IgD-negative memory B cell (primary cell): ENCODE data around the gene KDM4C. TPM values are rescaled to one million over a fixed set of nuclear protein-coding genes. Genes with fewer than 3 reads are reported as not detected.

Experiments used
- H3K27ac Mint-ChIP-seq, 3 donors: one replicate each; pipeline ENCODE4 v1.8.0; 2020 to 2022; ENCODE audit warnings: mild to moderate bottlenecking in 3 of 3, mixed read lengths in 3 of 3, moderate library complexity in 1 of 3
- H3K27me3 Mint-ChIP-seq: one replicate; pipeline ENCODE4 v1.8.0; 2021; ENCODE audit warnings: mixed read lengths
- H3K36me3 Mint-ChIP-seq: one replicate; pipeline ENCODE4 v1.8.0; 2020; ENCODE audit warnings: mild to moderate bottlenecking, mixed read lengths
- H3K4me1 Mint-ChIP-seq, 3 donors: one replicate each; pipeline ENCODE4 v1.8.0; 2020 to 2022; ENCODE audit warnings: mixed read lengths in 3 of 3, mild to moderate bottlenecking in 1 of 3
- H3K4me3 Mint-ChIP-seq, 4 donors: one replicate each; pipeline ENCODE4 v1.8.0; 2020 to 2022; ENCODE audit warnings: mild to moderate bottlenecking in 4 of 4, mixed read lengths in 4 of 4, moderate library complexity in 3 of 4
- H3K9me3 Mint-ChIP-seq, 3 donors: one replicate each; pipeline ENCODE4 v1.8.0; 2020 to 2021; ENCODE audit warnings: mixed read lengths in 3 of 3, mild to moderate bottlenecking in 1 of 3
- polyA plus RNA-seq: library from polyadenylated mRNA; unstranded; fragments of 300-500 nt; fragmentation: Illumina TruSeq; gene quantifications from one replicate; pipeline ENCODE4 v1.2.3, GENCODE V29; 2021

The KDM4C gene
- polyA plus RNA-seq, 1 donor from 2014 or later: 31.6 TPM

GRCh38 chr9:7201196-7201595, 443.4 kb downstream of the KDM4C start:
- Mint-ChIP-seq H3K36me3 (peaks cover 5% of the 10 kb centered on the region), H3K4me1 (no peaks in the 10 kb centered on the region), H3K27me3 (no peaks in the 10 kb centered on the region), H3K4me3 (no peak overlapping the region), H3K27ac (no peak overlapping the region), H3K9me3 (peaks cover 0 to 1% (median 0%) of the 10 kb centered on the region in 3 donors)

GRCh38 chr9:7205806-7206205, 448.0 kb downstream of the KDM4C start:
- Mint-ChIP-seq H3K27ac (no peak overlapping the region), H3K4me1 (no peaks in the 10 kb centered on the region), H3K9me3 (peaks cover 0 to 1% (median 0%) of the 10 kb centered on the region in 3 donors), H3K27me3 (no peaks in the 10 kb centered on the region), H3K4me3 (no peak overlapping the region), H3K36me3 (peaks cover 4% of the 10 kb centered on the region)

GRCh38 chr9:7206221-7206758, 448.5 kb downstream of the KDM4C start:
- Mint-ChIP-seq H3K4me3 (no peak overlapping the region), H3K36me3 (peaks cover 5% of the 10 kb centered on the region), H3K9me3 (peaks cover 0 to 1% (median 0%) of the 10 kb centered on the region in 3 donors), H3K27ac (no peak overlapping the region), H3K4me1 (no peaks in the 10 kb centered on the region), H3K27me3 (no peaks in the 10 kb centered on the region)

GRCh38 chr9:7209016-7209715, 451.4 kb downstream of the KDM4C start:
- peaks cover 4% of the 10 kb centered on the region for H3K36me3 Mint-ChIP-seq
- no peak overlapping the region for H3K27ac Mint-ChIP-seq
- H3K4me3 Mint-ChIP-seq: no peak overlapping the region
- H3K9me3 Mint-ChIP-seq: no peaks in the 10 kb centered on the region
- H3K27me3 Mint-ChIP-seq: no peaks in the 10 kb centered on the region
- H3K4me1 Mint-ChIP-seq: no peaks in the 10 kb centered on the region

- Mint-ChIP-seq H3K4me1 (no peaks in the 10 kb centered on the region), H3K27ac (no peak overlapping the region), H3K27me3 (no peaks in the 10 kb centered on the region), H3K4me3 (no peak overlapping the region), H3K9me3 (no peaks in the 10 kb centered on the region), H3K36me3 (peaks cover 4% of the 10 kb centered on the region)
Observed at GRCh38 chr9:7209990-7210389, 452.2 kb downstream of the KDM4C start.

GRCh38 chr9:7210854-7211637, 453.3 kb downstream of the KDM4C start:
- H3K36me3 Mint-ChIP-seq: peaks cover 3% of the 10 kb centered on the region
- H3K9me3 Mint-ChIP-seq: no peaks in the 10 kb centered on the region
- no peaks in the 10 kb centered on the region for H3K4me1 Mint-ChIP-seq
- H3K4me3 Mint-ChIP-seq: no peak overlapping the region
- no peak overlapping the region for H3K27ac Mint-ChIP-seq
- H3K27me3 Mint-ChIP-seq: no peaks in the 10 kb centered on the region

GRCh38 chr9:7211657-7212056, 453.9 kb downstream of the KDM4C start:
- Mint-ChIP-seq H3K9me3 (no peaks in the 10 kb centered on the region), H3K4me3 (no peak overlapping the region), H3K27me3 (no peaks in the 10 kb centered on the region), H3K27ac (no peak overlapping the region), H3K36me3 (peaks cover 3% of the 10 kb centered on the region), H3K4me1 (no peaks in the 10 kb centered on the region)

GRCh38 chr9:7212101-7212500, 454.3 kb downstream of the KDM4C start:
- Mint-ChIP-seq H3K9me3 (peaks cover 1% of the 10 kb centered on the region in 3 donors), H3K27ac (no peak overlapping the region), H3K36me3 (peaks cover 3% of the 10 kb centered on the region), H3K4me3 (no peak overlapping the region), H3K4me1 (no peaks in the 10 kb centered on the region), H3K27me3 (peaks cover under 1% of the 10 kb centered on the region)

GRCh38 chr9:7216004-7216841, 458.4 kb downstream of the KDM4C start:
- Mint-ChIP-seq H3K36me3 (peaks cover 2% of the 10 kb centered on the region), H3K4me3 (no peak overlapping the region), H3K9me3 (peaks cover 8 to 11% (median 10%) of the 10 kb centered on the region in 3 donors), H3K27me3 (peaks cover 1% of the 10 kb centered on the region), H3K4me1 (peaks cover 0 to 2% (median 0%) of the 10 kb centered on the region in 3 donors), H3K27ac (no peak overlapping the region)

- H3K27me3 Mint-ChIP-seq: peaks cover 1% of the 10 kb centered on the region
- H3K4me1 Mint-ChIP-seq: no peaks in the 10 kb centered on the region
- peaks cover 5 to 7% (median 5%) of the 10 kb centered on the region in 3 donors for H3K9me3 Mint-ChIP-seq
- H3K27ac Mint-ChIP-seq: no peak overlapping the region
- no peaks in the 10 kb centered on the region for H3K36me3 Mint-ChIP-seq
- H3K4me3 Mint-ChIP-seq: no peak overlapping the region
Observed at GRCh38 chr9:7223981-7224380, 466.2 kb downstream of the KDM4C start.

Other genes starting within 250 kb of the KDM4C start
- 1.0 TPM for gene GLDC, start 112.2 kb upstream of the KDM4C start, polyA plus RNA-seq